ENCODE results near the gene SLC25A1. TPM values are rescaled to one million over a fixed set of nuclear protein-coding genes. Genes with fewer than 3 reads are reported as not detected.
A peak's percentile ranks its signal among the peaks of the same experiment; 100 is the strongest.

The SLC25A1 gene
- total and polyA plus RNA-seq, 8 donors: 45.7 to 99.3 (median 52.2) TPM

DNA sequence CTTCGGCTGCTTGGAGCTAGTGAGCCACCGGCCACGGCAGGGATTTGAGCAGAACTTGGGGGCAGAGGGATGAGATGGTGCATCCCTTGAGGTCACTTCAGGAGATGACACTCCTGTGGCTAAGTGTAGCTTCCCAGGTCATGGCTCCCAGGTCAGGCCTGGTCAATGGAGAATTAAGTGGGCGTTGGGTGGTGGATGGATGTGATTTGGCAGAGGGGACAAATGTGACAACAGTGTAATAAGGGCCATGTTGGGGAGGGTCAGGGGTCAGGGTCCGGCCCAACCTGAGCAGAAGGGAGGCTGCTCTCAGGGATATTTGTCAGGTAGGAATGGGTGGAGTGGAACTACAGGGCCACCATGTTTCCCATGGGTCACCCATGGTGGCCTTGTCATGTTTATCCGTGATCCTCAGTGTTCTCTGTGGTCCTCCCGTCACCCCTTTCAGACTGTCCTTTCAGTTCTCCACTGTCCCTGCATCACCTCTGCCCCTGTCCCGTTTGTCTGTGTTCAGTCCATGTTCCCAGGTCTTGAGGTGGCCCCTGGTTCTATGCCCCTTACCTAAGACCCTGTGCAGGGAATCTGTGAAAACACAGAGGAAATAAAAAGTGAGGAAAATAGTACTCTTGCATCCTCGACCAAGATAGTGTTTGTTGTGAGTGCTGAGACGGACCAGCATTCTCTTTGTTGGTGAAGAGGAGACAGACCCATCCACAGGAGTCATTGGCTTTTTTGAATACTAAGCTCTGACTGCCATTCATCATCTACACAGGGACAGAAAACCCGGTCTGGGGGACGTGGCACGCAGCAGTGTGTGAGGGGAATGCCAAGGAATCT is 6.1 kb downstream of the SLC25A1 start:
- TF ChIP-seq, protein P1, sequence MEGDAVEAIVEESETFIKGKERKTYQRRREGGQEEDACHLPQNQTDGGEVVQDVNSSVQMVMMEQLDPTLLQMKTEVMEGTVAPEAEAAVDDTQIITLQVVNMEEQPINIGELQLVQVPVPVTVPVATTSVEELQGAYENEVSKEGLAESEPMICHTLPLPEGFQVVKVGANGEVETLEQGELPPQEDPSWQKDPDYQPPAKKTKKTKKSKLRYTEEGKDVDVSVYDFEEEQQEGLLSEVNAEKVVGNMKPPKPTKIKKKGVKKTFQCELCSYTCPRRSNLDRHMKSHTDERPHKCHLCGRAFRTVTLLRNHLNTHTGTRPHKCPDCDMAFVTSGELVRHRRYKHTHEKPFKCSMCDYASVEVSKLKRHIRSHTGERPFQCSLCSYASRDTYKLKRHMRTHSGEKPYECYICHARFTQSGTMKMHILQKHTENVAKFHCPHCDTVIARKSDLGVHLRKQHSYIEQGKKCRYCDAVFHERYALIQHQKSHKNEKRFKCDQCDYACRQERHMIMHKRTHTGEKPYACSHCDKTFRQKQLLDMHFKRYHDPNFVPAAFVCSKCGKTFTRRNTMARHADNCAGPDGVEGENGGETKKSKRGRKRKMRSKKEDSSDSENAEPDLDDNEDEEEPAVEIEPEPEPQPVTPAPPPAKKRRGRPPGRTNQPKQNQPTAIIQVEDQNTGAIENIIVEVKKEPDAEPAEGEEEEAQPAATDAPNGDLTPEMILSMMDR (IDR thresholded peaks at IDR 0.05): no peak
- Histone ChIP-seq H3K36me3 (peaks cover 0 to 6% of the 10 kb centered on the region in 2 donors), H3K27me3 (peaks cover 23 to 36% of the 10 kb centered on the region in 2 donors), H3K27ac (peak overlapping the region in 1 of 2 donors; percentile 84), H3K4me3 (peak overlapping the region; percentile 79 to 82), H3K9me3 (no peaks in the 10 kb centered on the region), H3K4me1 (peaks cover 11 to 72% of the 10 kb centered on the region in 2 donors)
- intact Hi-C loops (cut with DNase I): no loop called here
- ATAC-seq (no peak), DNase-seq (no peak)

DNA sequence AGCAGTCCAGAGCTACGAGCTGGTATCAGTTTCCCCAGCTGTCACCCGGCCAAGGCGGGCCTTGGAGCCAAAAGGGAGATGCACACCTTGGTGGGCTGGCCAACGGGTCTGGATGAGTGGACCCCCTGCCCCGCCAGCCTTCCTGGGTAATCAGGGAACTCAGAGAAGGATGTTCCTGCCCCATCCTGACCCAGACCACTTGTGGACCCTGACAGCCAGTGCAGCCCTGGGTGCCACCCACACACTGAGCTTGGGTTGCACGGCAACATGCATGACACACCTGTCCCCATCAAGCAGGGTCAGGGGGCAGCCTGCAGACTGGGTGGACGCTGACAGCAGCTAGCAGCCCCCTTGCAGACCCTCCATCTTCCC is 8.6 kb downstream of the SLC25A1 start:
- ATAC-seq: no peak
- intact Hi-C loops (cut with DNase I): no loop called here
- peak overlapping the region in 1 of 2 donors; percentile 3 for H3K4me3 ChIP-seq

DNA sequence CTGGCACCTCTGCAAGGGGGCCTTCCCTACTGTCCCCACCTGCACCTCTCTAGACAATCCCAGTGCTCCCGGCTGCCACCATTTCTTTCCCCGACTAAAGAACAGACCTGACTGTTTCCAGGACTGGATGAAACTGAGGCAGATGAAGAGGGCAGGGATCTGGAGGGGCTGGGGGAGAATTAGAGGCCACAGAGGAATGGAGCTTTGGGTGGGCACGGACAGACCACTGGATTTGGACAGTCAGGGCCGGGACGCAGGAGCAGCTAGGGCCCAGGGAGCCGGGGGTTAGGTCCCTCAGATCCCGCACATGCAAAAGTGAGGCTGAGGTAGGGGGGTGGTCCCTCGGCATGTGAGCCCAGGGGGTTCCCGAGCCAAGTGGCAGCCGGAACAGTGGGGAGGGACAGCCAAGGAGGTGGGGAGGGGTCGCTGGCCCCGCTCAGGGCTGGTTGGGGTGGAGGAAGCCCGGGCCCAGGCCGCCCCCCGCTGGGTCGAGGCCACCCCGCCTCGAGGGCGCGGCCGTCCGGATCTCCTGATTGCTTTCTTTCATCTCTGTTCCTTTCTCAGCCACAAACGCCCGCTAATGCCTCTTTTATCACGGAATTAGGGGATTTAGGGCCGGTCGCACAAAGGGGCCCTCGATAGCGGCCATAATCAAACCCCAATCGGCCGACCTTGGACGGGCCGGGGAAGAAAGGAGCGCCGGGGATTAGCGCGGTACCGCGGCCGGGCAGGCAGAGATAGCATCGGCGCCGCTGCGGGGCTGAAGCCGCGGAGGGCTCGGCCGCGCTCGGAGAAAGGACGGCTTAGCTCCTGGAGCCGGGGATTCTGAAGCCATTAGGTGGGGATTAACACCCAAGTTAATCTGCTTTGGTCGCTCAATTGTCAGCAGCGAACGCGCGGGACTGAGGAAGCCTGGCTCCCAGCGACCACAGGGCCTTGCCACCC is 9.3 kb downstream of the SLC25A1 start:
- Histone ChIP-seq H3K4me3 (peak overlapping the region in 1 of 2 donors; percentile 3), H3K9me3 (no peaks in the 10 kb centered on the region), H3K27me3 (peaks cover 23 to 65% of the 10 kb centered on the region in 2 donors), H3K4me1 (peaks cover 8 to 45% of the 10 kb centered on the region in 2 donors), H3K36me3 (no peaks in the 10 kb centered on the region), H3K27ac (no peak overlapping the region)
- no peak for ATAC-seq
- intact Hi-C loops (cut with DNase I): no loop called here
- peak in 1 of 4 donors; percentile 67 for DNase-seq
- TF ChIP-seq, protein P1 (IDR thresholded peaks at IDR 0.05): no peak

More for the DNA sequence above, 8.6 kb downstream of the SLC25A1 start:
- Histone ChIP-seq H3K9me3 (no peaks in the 10 kb centered on the region), H3K36me3 (no peaks in the 10 kb centered on the region), H3K27ac (no peak overlapping the region), H3K4me1 (peaks cover 8 to 51% of the 10 kb centered on the region in 2 donors), H3K27me3 (peaks cover 23 to 58% of the 10 kb centered on the region in 2 donors)
- no peak for DNase-seq
- TF ChIP-seq, protein P1 (IDR thresholded peaks at IDR 0.05): no peak

DNA sequence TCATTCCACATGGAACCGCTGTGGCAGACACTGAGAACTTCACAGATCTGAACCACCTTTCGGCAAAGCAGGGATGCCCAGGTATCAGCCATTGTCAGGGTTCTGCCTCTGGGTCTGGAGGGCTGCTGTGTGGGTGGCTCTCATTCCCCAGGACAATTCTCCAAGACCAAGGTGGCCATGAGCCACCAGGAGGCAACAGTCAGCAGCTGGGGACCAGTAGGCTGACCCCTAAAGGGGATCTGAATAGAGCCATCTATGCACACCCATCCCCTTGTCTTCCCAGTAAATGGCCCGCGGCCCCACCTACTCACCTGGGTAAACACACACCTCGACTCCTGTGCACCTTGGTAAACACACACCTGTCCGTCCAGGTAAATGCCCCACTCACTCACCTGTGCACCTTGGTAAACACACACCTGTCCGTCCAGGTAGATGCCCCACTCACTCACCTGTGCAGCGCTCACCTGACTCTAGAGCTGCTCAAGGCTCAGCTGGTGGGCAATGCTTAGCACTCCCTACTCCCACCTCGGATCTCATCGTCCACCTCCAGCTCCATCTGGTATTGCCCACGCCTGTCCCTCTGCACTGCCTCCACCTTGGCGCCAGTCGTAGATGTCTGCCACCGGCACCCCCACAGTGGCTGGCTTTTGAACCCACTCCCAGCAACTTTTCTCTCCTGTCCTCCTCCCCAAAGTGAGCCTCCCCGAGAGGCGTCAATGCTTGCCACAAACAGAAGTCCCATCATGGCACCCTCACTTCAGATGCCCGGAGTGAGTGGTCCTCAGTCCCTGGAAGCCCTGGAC is 10.2 kb downstream of the SLC25A1 start:
- no peaks in the 10 kb centered on the region for H3K36me3 ChIP-seq
- ATAC-seq (no peak), DNase-seq (no peak)
- intact Hi-C loops (cut with DNase I): no loop called here
- H3K4me1 ChIP-seq: peaks cover 8 to 35% of the 10 kb centered on the region in 2 donors
- no peaks in the 10 kb centered on the region for H3K9me3 ChIP-seq
- no peak overlapping the region for H3K4me3 ChIP-seq
- H3K27me3 ChIP-seq: peaks cover 23 to 72% of the 10 kb centered on the region in 2 donors
- H3K27ac ChIP-seq: no peak overlapping the region
- TF ChIP-seq, protein P1 (IDR thresholded peaks at IDR 0.05): no peak

Data from left lung (tissue), 10 donors.